Measurements from ENCODE around the gene STAP2. TPM values are rescaled to one million over a fixed set of nuclear protein-coding genes. Genes with fewer than 3 reads are reported as not detected.

STAP2 gene
- total and polyA plus RNA-seq, 9 of the 15 experiments (the other 6 are each of a cell fraction or from before 2014, with no cell fraction given): 1.2 to 9.8 (median 4.5) TPM

DNA sequence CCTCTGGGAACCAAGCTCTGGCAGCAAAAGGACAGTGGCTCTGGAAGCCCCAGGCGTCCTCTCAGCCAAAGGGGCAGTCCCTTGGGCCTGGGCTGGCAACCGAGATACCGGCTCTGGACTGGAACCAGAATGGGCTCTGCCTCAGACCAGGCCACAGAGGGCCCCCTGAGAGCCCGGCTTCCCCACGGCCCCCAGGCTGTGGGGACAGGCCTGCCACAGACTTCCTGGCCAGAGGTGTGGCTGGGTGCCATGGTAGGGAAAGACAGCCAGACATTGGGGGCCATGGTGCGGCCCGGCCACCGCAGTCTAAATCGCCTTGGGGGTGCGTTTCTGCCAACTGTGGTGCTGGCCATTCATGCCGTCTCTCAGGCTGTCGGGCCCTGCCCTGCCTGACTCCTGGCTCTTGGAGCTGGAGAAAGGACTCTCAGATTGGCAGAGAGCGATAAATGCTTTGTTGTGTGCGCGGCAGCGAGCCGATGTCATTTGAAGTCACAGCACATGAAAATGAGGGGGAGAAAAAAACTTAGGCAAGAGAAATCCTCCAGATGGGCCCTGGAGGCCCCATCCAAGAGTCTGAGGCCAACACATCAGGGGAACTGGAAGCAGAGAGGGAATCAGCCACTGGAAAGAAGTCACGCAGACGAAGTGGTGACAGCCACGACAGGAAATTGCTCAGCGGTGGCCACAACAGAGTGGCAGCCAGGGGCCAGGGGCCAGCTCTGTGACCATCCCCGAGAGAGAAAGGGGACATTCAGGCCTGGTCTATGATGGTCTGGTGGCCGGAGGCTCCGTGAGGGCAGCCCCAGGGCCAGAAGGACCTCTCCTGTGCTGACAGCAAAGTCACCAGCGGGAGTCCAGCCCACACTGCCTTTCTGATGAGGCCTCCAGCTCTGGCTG is 35.2 kb upstream of the STAP2 start (continued):
- TF ChIP-seq, protein P1, sequence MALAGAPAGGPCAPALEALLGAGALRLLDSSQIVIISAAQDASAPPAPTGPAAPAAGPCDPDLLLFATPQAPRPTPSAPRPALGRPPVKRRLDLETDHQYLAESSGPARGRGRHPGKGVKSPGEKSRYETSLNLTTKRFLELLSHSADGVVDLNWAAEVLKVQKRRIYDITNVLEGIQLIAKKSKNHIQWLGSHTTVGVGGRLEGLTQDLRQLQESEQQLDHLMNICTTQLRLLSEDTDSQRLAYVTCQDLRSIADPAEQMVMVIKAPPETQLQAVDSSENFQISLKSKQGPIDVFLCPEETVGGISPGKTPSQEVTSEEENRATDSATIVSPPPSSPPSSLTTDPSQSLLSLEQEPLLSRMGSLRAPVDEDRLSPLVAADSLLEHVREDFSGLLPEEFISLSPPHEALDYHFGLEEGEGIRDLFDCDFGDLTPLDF (CRISPR knock-in tag; IDR thresholded peaks at IDR 0.05): 0 out of 2 replicates have a peak, but pooled peaks have one; percentile 43
- TF ChIP-seq PRMT5 (CRISPR knock-in tag; IDR thresholded peaks at IDR 0.05) (no peak), HNRNPH1 (optimal IDR thresholded peaks at IDR 0.05; ENCODE audit: low read depth, low read length) (no peak), SRSF1 (IDR thresholded peaks at IDR 0.05; ENCODE audit: low read depth, low read length) (no peak), HDGF (IDR thresholded peaks at IDR 0.05) (no peak), CBFB (CRISPR knock-in tag; IDR thresholded peaks at IDR 0.05) (no peak), DMBX1 (CRISPR knock-in tag; IDR thresholded peaks at IDR 0.05; ENCODE audit: borderline replicate concordance) (peak; percentile 10; the same call in 1 of the 2 replicates), NFYB (IDR thresholded peaks at IDR 0.05; ENCODE audit: extremely low read depth, insufficient read length) (no peak), ETV5 (CRISPR knock-in tag; IDR thresholded peaks at IDR 0.05; ENCODE audit: low read depth) (peak; percentile 12)
- TF ChIP-seq, protein P2, sequence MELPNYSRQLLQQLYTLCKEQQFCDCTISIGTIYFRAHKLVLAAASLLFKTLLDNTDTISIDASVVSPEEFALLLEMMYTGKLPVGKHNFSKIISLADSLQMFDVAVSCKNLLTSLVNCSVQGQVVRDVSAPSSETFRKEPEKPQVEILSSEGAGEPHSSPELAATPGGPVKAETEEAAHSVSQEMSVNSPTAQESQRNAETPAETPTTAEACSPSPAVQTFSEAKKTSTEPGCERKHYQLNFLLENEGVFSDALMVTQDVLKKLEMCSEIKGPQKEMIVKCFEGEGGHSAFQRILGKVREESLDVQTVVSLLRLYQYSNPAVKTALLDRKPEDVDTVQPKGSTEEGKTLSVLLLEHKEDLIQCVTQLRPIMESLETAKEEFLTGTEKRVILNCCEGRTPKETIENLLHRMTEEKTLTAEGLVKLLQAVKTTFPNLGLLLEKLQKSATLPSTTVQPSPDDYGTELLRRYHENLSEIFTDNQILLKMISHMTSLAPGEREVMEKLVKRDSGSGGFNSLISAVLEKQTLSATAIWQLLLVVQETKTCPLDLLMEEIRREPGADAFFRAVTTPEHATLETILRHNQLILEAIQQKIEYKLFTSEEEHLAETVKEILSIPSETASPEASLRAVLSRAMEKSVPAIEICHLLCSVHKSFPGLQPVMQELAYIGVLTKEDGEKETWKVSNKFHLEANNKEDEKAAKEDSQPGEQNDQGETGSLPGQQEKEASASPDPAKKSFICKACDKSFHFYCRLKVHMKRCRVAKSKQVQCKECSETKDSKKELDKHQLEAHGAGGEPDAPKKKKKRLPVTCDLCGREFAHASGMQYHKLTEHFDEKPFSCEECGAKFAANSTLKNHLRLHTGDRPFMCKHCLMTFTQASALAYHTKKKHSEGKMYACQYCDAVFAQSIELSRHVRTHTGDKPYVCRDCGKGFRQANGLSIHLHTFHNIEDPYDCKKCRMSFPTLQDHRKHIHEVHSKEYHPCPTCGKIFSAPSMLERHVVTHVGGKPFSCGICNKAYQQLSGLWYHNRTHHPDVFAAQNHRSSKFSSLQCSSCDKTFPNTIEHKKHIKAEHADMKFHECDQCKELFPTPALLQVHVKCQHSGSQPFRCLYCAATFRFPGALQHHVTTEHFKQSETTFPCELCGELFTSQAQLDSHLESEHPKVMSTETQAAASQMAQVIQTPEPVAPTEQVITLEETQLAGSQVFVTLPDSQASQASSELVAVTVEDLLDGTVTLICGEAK (IDR thresholded peaks at IDR 0.05): peak; percentile 43; the same call in 1 of the 2 replicates
- TF ChIP-seq, protein P2 (CRISPR knock-in tag; IDR thresholded peaks at IDR 0.05): no peak
